H1 (cell line): Measurements from ENCODE around the gene PAK5. TPM values are rescaled to one million over a fixed set of nuclear protein-coding genes. Genes with fewer than 3 reads are reported as not detected.
A peak's percentile ranks its signal among the peaks of the same experiment; 100 is the strongest.

Experiments
- CTCF ChIA-PET: fragments of 300-600 bp; sonication (Branson Sonifier 250); formaldehyde crosslinking; loops from one replicate; lab custom pipeline; 2021; ENCODE audit not compliant: partially characterized antibody; lab: Charles Lee
- POLR2A ChIA-PET: fragments of 300-600 bp; sonication (Branson Sonifier 250); formaldehyde crosslinking; loops from one replicate; lab custom pipeline; 2021; ENCODE audit warnings: inconsistent platforms; ENCODE audit not compliant: partially characterized antibody; lab: Charles Lee
- DNase-seq, 2 experiments: peaks; one replicate each; pipeline versions ENCODE4 v3.0.0 to v3.0.0-alpha.2; 2010 to 2022; ENCODE audit warnings: low spot score in 2 of 2, low read depth in 1 of 2, mixed read lengths in 1 of 2
- FAIRE-seq: peaks from 2 replicates; lab custom pipeline; 2011; peaks lifted over from hg19 to GRCh38; lab: Jason Lieb, UNC
- H2AFZ ChIP-seq: 2 replicates; pipeline ENCODE4 v1.8.1; 2012; ENCODE audit warnings: low read length, inconsistent platforms
- H2AK5ac ChIP-seq: 2 replicates; pipeline ENCODE4 v1.6.1; 2013; ENCODE audit warnings: low read depth, low read length
- H2BK120ac ChIP-seq: replicated peaks from 2 replicates; pipeline ENCODE3; 2013; ENCODE audit warnings: low read depth, low read length, inconsistent platforms
- H2BK12ac ChIP-seq: 2 replicates; pipeline ENCODE4 v1.6.1; 2013; ENCODE audit warnings: low read depth, low read length
- H2BK15ac ChIP-seq: 2 replicates; pipeline ENCODE4 v1.6.1; 2013; ENCODE audit warnings: low read length
- H2BK20ac ChIP-seq: 2 replicates; pipeline ENCODE4 v1.6.1; 2013; ENCODE audit warnings: low read length
- H2BK5ac ChIP-seq: 2 replicates; pipeline ENCODE4 v1.6.1; 2013; ENCODE audit warnings: low read depth, low read length
- H3K14ac ChIP-seq: 2 replicates; pipeline ENCODE4 v1.6.1; 2013; ENCODE audit warnings: inconsistent platforms; ENCODE audit not compliant: insufficient read length
- H3K18ac ChIP-seq: 2 replicates; pipeline ENCODE4 v1.6.1; 2013; ENCODE audit warnings: low read length; ENCODE audit errors: extremely low read depth
- H3K23ac ChIP-seq: 2 replicates; pipeline ENCODE4 v1.6.1; 2013; ENCODE audit warnings: inconsistent platforms; ENCODE audit not compliant: insufficient read length
- H3K23me2 ChIP-seq: 2 replicates; pipeline ENCODE4 v1.6.1; 2013; ENCODE audit warnings: low read depth, low read length
- H3K27ac ChIP-seq: 2 replicates; pipeline ENCODE4 v1.6.1; 2011; ENCODE audit warnings: low read depth, low read length, inconsistent platforms
- H3K27me3 ChIP-seq, 4 experiments: replicated peaks in 1 of 4; 1 replicate in 1 of 4; 2 replicates in 3 of 4; pipeline versions ENCODE4 v1.6.1 to v1.8.1; 2011 to 2013; ENCODE audit warnings: low read length in 3 of 4, mild to moderate bottlenecking in 3 of 4, inconsistent platforms in 2 of 4, mixed read lengths in 2 of 4, moderate library complexity in 1 of 4; ENCODE audit not compliant: control insufficient read depth in 3 of 4, insufficient read depth in 3 of 4; ENCODE audit errors: extremely low read depth in 1 of 4
- H3K36me3 ChIP-seq, 4 experiments: 2 replicates each; pipeline versions ENCODE4 v1.6.1 to v1.8.1; 2011 to 2013; ENCODE audit warnings: mild to moderate bottlenecking in 4 of 4, low read length in 3 of 4, moderate library complexity in 2 of 4, control low read depth in 1 of 4, inconsistent platforms in 1 of 4; ENCODE audit not compliant: insufficient read depth in 4 of 4, control insufficient read depth in 2 of 4
- H3K4ac ChIP-seq: replicated peaks from 2 replicates; pipeline ENCODE3; 2013; ENCODE audit warnings: low read length, low read depth, mixed read lengths, inconsistent platforms; ENCODE audit not compliant: insufficient read length
- H3K4me1 ChIP-seq, 4 experiments: replicated peaks in 1 of 4; 1 replicate in 1 of 4; 2 replicates in 3 of 4; pipeline versions ENCODE4 v1.6.1 to v1.8.1; 2011 to 2013; ENCODE audit warnings: low read length in 3 of 4, inconsistent platforms in 2 of 4, mixed read lengths in 1 of 4; ENCODE audit not compliant: insufficient read depth in 4 of 4, control insufficient read depth in 3 of 4
- H3K4me2 ChIP-seq, 2 experiments: 2 replicates each; pipeline versions ENCODE4 v1.6.1 to v1.8.1; 2011 to 2013; ENCODE audit warnings: low read depth in 2 of 2, low read length in 2 of 2, control low read depth in 1 of 2, inconsistent platforms in 1 of 2, mild to moderate bottlenecking in 1 of 2; ENCODE audit not compliant: insufficient read depth in 1 of 2
- H3K4me3 ChIP-seq, 4 experiments: fragments of 200-600, 300-600 bp in 1 of 4; sonication (generic), shearing (Covaris generic), sonication (Bioruptor Twin) in 1 of 4; 2 replicates each; pipeline versions ENCODE4 v1.5.1 to v1.8.1; 2011 to 2016; ENCODE audit warnings: low read length in 4 of 4, low read depth in 3 of 4, control low read depth in 2 of 4, inconsistent platforms in 2 of 4, mild to moderate bottlenecking in 2 of 4, mixed read lengths in 1 of 4, moderate library complexity in 1 of 4; ENCODE audit not compliant: insufficient read depth in 2 of 4; ENCODE audit errors: extremely low read depth in 1 of 4
- H3K56ac ChIP-seq: replicated peaks from 2 replicates; pipeline ENCODE3; 2013; ENCODE audit warnings: low read depth, mild to moderate bottlenecking, mixed read lengths, low read length, inconsistent platforms; ENCODE audit not compliant: insufficient read length
- H3K79me1 ChIP-seq: 2 replicates; pipeline ENCODE4 v1.6.1; 2013; ENCODE audit warnings: low read depth, low read length, control low read depth
- H3K79me2 ChIP-seq, 2 experiments: 2 replicates each; pipeline versions ENCODE4 v1.6.1 to v1.8.1; 2012 to 2013; ENCODE audit warnings: low read length in 2 of 2, mild to moderate bottlenecking in 2 of 2, inconsistent platforms in 1 of 2; ENCODE audit not compliant: insufficient read depth in 2 of 2, control insufficient read depth in 1 of 2
- H3K9ac ChIP-seq, 4 experiments: replicated peaks in 1 of 4; 1 replicate in 1 of 4; 2 replicates in 3 of 4; pipeline versions ENCODE4 v1.6.1 to v1.8.1; 2011 to 2013; ENCODE audit warnings: low read depth in 3 of 4, low read length in 3 of 4, control low read depth in 2 of 4, mild to moderate bottlenecking in 2 of 4, moderate library complexity in 2 of 4, inconsistent platforms in 1 of 4; ENCODE audit errors: extremely low read depth in 1 of 4
- H3K9me3 ChIP-seq, 2 experiments: 2 replicates each; pipeline versions ENCODE4 v1.6.1 to v1.8.1; 2012 to 2013; ENCODE audit warnings: mild to moderate bottlenecking in 2 of 2, moderate library complexity in 2 of 2, control low read depth in 1 of 2, inconsistent platforms in 1 of 2, low read depth in 1 of 2, low read length in 1 of 2, mixed read lengths in 1 of 2; ENCODE audit not compliant: insufficient read depth in 2 of 2
- H4K20me1 ChIP-seq, 2 experiments: replicated peaks in 1 of 2; 2 replicates each; pipeline versions ENCODE3 to v1.8.1; 2011 to 2013; ENCODE audit warnings: inconsistent platforms in 2 of 2, low read length in 2 of 2, mild to moderate bottlenecking in 1 of 2; ENCODE audit not compliant: insufficient read depth in 2 of 2, control insufficient read depth in 1 of 2
- H4K5ac ChIP-seq: 2 replicates; pipeline ENCODE4 v1.6.1; 2013; ENCODE audit warnings: low read length, low read depth, mixed read lengths, inconsistent platforms; ENCODE audit not compliant: insufficient read length
- H4K8ac ChIP-seq: 2 replicates; pipeline ENCODE4 v1.8.0; 2013; ENCODE audit warnings: mild to moderate bottlenecking, moderate library complexity, low read length, inconsistent platforms; ENCODE audit not compliant: insufficient read depth; ENCODE audit errors: extremely low read depth
- H4K91ac ChIP-seq: replicated peaks from 2 replicates; pipeline ENCODE3; 2013; ENCODE audit warnings: low read length, mixed read lengths, inconsistent platforms; ENCODE audit not compliant: insufficient read length
- MAFK ChIP-seq: IDR thresholded peaks from 2 replicates; pipeline ENCODE4 v1.6.1; 2012; ENCODE audit warnings: low read depth, mild to moderate bottlenecking, improper control_type of control experiment, low read length
- NANOG ChIP-seq: IDR thresholded peaks from 2 replicates; pipeline ENCODE4 v1.6.1; 2011; ENCODE audit warnings: low read length, low read depth, mild to moderate bottlenecking, inconsistent platforms; ENCODE audit not compliant: insufficient read depth, poor library complexity, severe bottlenecking
- WGBS, 2 experiments: shearing (Covaris generic) in 1 of 2; methylation state at CpG; one replicate each; pipeline versions ENCODE4 v1.1.6 to v1.1.7; 2013 to 2015; ENCODE audit warnings: low lambda C conversion rate in 2 of 2, mixed read lengths in 2 of 2, inconsistent platforms in 1 of 2, low coverage in 1 of 2, missing lambda C conversion rate in 1 of 2; ENCODE audit not compliant: insufficient replicate concordance in 2 of 2, insufficient coverage in 1 of 2, insufficient read length in 1 of 2; ENCODE audit errors: extremely low coverage in 1 of 2, missing lambda C conversion rate in 1 of 2; 5-methylcytosine and 5-hydroxymethylcytosine counted together
- polyA plus RNA-seq, 7 experiments: library from polyadenylated mRNA; depleted of rRNA in 3 of 7; stranded (reverse) in 5 of 7; unstranded in 2 of 7; fragments of >200 nt in 5 of 7; fragments of 200-250 nt in 2 of 7; gene quantifications; 1 replicate in 5 of 7; 2 replicates in 1 of 7; 4 replicates in 1 of 7; pipeline versions ENCODE4 v1.2.1 to v1.2.3, GENCODE V29; 2011 to 2013; ENCODE audit warnings: missing spikeins in 2 of 7, mixed read lengths in 2 of 7
- total RNA-seq: library from RNA; stranded (reverse); fragmentation: NEBNext Ultra II Directional; extraction: Animal tissue kit (Norgen Biotek cat#: 25700); gene quantifications from 2 replicates; pipeline ENCODE4 v1.2.1, GENCODE V29; 2021

PAK5 gene
- total and polyA plus RNA-seq, 2 of the 8 experiments (the other 6 are each of a cell fraction or from before 2014, with no cell fraction given), result 0.54 to 0.80 TPM

GRCh38 chr20:9663423-9663822 lies 175.5 kb downstream of the PAK5 start:
- Histone ChIP-seq H2BK15ac (no peak overlapping the region), H3K27ac (no peak overlapping the region), H4K5ac (no peak overlapping the region), H3K14ac (no peak overlapping the region), H2BK12ac (no peak overlapping the region), H2BK120ac (no peak overlapping the region), H3K79me2 (no peaks in the 10 kb centered on the region), H2BK5ac (no peak overlapping the region), H3K4me2 (no peak overlapping the region), H3K9ac (no peak overlapping the region), H3K27me3 (no peaks in the 10 kb centered on the region), H3K4me1 (peaks cover 0 to 4% (median 2%) of the 10 kb centered on the region in 4 experiments; a peak in 1 of 7 replicates), H2AK5ac (no peak overlapping the region), H3K79me1 (no peaks in the 10 kb centered on the region), H4K8ac (no peak overlapping the region), H3K4ac (no peak overlapping the region), H3K36me3 (no peaks in the 10 kb centered on the region), H3K23ac (no peak overlapping the region), H3K18ac (no peak overlapping the region), H4K20me1 (no peaks in the 10 kb centered on the region), H3K4me3 (no peak overlapping the region), H2BK20ac (no peak overlapping the region), H3K56ac (no peak overlapping the region), H3K23me2 (no peaks in the 10 kb centered on the region), H3K9me3 (no peaks in the 10 kb centered on the region), H2AFZ (no peak overlapping the region), H4K91ac (no peak overlapping the region)
- no peak for FAIRE-seq
- ChIA-PET CTCF (interaction anchor here (1.1 to 2.0 kb wide), 3 partner anchors 23 to 240 kb away, joined by 3 to 6 read pairs (median 4); no protein-coding TSS in a partner anchor), POLR2A (no interaction called here)
- 87% methylated on average over 3 of the region's 3 CpGs; no CpG with 5 or more reads in 1 of the 2 experiments for WGBS, 2 experiments
- DNase-seq, result no peak
- peak; percentile 71; the same call in 1 of the 2 replicates for TF ChIP-seq MAFK
- TF ChIP-seq NANOG, result no peak
